ENCODE data around the gene PTPRN2.
"Not testable (repeated sequence)": the region's sequence is repeated elsewhere in the genome, so short reads cannot be mapped to it uniquely, and the experiment has no call there.

PTPRN2 gene

GRCh38 chr7:157928808-157929425, 658.7 kb downstream of the PTPRN2 start:
- no peak for DNase-seq

GRCh38 chr7:157928171-157928794, 659.3 kb downstream of the PTPRN2 start:
- DNase-seq, result no peak

- no peak for DNase-seq
These were observed 660.2 kb downstream of the PTPRN2 start for GRCh38 chr7:157927313-157927925.

DNA sequence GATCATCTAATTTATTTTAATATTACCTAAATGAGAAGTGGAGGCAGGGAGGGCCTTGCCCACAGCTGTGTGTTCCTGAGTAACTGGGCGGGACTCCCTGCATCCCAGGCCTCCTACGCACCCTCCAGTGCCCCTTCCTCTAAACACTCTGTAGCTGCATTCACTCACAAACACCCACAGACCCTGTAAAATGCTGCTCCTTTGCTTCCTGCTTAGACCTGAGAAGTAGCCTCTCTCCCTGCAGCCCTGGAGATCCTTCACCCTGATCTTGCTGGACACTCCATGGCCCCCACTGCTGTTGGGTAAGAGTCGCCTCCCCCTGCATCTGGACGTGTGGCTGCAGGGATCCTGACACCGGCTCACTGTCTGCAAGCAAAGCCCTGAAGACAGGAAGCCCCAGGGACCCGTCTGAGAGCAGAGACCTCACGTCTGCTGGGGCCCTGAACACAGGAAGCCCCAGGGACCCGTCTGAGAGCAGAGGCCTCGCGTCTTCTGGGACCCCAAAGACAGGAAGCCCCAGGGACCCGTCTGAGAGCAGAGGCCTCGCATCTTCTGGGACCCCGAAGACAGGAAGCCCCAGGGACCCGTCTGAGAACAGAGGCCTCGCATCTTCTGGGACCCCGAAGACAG, 661.0 kb downstream of the PTPRN2 start:
- DNase-seq, result no peak

DNA sequence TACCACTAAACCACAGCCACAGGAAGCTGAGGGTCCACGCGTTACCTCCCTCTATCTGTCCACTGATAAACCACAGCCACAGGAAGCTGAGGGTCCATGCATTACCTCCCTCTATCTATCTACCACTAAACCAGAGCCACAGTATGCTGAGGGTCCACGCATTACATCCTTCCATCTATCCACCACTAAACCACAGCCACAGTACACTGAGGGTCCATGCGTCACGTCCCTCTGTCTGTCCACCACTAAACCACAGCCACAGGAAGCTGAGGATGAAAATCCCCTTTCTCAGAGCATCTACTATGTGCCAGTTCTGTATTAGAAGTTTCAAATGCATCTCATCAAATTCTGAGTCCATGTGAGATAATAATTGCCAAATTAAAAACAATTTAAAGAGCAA, 661.5 kb downstream of the PTPRN2 start:
- no peak for DNase-seq

DNA sequence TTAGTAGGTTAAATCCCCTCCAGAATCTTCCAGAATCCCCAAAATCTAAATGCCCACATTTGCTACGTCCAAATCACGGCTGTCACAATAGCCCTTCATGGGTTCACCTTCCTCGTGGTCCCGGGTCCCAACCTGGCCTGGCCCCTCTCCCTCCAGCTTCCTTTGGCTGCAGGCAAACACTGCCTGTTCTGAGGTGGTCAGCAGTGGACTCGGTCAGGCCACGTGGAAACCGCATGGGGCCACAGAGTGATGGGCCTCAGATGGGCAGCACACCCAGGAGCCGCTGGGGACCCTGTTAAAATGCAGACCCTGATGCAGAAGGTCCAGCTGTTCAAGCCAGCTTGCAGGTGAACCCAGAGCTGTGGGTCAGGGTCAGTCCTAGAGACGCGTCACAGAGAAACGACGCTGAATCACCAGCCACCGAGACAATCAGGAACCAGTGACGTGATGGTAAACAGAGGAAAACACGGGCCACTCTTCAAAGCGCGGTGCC, 662.2 kb downstream of the PTPRN2 start:
- no peak for DNase-seq

GRCh38 chr7:157923903-157924630, 663.6 kb downstream of the PTPRN2 start:
- DNase-seq, result no peak

GRCh38 chr7:157922576-157922975, 665.0 kb downstream of the PTPRN2 start:
- no peak for DNase-seq

DNA sequence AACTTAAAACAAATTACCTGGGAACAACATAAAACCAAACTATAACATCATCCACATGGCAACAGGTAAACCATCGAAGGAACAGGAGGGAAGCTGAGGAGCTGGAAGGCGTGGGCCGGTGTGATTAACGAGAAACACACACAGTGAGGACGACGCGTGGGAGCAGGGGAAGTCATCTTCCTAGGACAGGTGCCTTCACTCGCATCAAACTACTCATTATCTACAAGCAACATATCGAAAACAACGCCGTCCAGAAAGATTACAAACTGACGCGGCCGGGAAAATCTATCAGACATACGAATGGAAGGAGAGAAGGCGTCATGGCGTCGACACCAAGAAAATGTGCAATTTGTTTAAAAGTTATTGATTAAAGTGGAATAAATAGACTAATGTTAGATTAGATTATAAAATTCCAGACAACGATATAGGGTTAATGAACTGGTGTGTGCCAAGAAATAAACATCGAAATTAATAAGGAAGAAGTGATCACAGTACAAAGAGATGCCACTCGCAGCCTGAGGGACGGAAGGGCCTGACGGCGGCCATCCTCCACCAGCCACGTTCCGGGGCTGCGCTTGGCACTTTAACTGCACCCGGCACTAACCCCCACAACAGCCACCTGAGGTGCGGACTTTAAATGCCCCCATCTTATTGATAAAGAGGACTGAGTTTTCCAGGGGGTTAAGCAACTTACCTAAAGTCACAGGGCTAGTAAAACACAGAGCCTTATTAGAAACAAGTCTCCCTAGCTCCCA, 669.1 kb downstream of the PTPRN2 start:
- no peak for DNase-seq

DNA sequence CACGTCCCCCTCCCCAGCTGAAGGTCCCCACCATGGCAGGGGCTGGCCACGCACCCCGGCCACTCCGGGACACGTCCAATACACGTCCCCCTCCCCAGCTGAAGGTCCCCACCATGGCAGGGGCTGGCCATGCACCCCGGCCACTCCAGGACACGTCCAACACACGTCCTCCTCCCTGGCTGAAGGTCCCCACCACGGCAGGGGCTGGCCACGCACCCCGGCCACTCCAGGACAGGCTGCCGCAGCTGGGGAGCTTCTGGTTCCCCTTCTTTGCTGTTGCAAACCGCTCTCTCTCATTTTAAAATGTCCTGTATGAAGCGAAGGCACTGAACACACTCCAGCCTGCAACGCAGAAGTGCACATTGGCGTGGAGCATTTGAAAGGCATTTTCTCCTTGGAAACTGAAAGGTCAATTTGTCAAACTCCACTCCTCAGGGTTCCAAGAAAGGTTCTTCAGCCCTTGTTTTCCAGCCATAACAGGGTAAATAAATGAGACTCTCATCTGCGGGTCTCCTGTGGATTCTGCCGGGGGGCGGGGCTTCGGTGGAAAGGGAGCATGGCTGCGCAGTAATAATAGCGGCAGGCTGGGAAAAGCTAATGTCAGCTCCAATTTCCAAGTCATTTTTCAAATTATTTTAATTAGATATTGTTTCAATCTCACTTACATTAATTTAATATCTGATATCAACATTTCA, 670.5 kb downstream of the PTPRN2 start:
- no peak for DNase-seq

DNA sequence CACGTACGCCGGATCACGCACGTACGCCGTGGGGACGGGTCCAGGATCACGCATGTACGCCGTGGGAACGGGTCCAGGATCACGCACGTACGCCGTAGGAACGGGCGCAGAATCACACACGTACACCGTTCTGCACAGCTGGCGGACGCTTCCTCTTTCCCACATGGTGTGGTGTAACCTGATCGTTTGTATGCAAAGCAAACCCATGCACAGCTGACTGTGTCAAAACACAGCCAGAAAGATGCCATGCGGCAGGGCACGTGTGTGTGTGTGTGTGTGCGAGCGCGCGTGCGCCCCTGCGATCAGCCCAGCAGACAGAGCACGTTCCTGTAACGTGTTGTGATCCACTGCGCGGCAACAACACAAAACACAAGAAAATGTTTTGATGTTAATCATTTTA, 677.2 kb downstream of the PTPRN2 start:
- DNase-seq, result peak; percentile 91

DNA sequence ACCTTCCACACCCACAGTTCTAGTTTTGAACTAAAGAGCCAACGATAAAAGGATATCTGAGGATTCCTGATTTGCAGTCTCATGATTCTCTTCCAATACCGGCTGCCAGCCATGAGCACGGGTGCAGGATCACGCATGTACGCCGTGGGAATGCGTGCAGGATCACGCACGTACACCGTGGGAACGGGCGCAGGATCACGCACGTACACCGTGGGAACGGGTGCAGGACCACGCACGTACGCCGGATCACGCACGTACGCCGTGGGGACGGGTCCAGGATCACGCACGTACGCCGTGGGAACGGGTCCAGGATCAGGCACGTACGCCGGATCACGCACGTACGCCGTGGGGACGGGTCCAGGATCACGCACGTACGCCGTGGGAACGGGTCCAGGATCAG, 677.6 kb downstream of the PTPRN2 start:
- not testable (repeated sequence) for DNase-seq

DNA sequence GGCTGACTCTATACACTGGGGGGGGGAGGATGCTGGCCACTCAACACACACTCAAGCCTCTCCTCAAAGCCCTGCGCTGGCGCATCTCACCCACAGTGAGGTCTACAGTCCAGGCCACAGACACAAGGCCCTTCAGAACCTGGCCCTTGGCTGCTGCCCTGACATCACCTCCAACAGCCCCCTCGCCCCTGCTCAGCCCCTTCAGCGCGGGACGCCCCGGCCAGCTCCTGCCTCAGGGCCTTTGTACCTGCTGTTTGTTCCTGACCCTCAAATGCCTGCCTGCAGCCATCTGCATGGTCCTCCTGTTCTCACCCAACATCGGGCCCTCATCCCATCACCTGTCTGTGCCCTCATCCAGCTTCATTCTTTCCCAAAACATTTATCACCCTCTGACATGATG, 678.3 kb downstream of the PTPRN2 start:
- no peak for DNase-seq

DNA sequence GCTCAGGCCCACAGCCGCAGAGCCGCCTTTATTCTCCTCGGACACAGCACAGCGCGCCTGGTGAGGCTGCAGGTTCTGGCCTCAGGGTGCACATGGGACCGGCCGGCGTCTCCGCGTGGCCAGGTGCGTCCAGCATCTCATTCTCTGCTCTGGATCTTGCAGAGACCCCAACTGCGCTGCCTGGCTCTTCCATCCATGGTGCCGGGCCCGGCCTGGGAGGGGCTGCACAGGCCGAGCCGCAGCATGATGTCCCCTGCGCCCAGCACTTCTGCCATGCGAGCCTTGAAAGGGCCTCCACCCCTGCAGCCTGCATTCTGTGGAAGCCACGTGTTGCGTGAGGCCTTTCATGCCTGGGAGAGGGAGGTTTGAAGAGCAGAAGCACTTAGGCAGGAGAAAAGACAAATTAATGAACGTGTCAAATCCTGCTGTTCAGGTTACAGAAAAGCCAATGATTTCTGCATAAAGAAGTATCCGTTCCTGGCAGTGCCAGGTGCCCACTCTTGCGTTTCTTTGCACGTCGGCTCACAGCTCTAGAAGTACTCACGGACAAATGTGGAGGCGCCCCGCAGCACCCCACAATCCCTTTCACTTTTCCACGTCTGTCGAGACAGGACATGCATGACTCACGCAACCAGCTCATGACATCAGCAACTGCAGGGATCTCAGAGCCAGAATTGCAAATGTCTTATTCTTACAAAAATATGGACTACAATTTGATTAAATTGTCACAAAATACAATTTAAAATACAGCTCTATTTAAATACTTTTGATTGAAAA, 679.4 kb downstream of the PTPRN2 start:
- DNase-seq, result no peak

DNA sequence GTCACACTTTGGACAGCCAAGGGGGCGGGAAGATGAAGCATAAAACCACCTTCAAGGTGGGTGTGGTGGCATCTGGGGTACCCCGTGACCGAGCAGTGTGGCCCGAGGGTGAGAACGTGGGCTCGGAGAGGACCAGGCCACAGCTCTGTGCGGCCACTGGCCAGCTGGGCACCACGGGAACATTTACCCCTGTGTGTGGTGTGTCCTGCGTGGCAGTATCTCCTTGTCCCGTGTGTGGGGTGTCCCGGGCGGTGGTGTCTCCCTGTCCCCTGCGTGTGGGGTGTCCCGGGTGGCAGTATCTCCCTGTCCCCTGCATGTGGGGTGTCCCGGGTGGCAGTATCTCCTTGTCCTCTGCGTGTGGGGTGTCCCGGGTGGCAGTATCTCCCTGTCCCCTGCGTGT, 680.5 kb downstream of the PTPRN2 start:
- DNase-seq, result no peak

DNA sequence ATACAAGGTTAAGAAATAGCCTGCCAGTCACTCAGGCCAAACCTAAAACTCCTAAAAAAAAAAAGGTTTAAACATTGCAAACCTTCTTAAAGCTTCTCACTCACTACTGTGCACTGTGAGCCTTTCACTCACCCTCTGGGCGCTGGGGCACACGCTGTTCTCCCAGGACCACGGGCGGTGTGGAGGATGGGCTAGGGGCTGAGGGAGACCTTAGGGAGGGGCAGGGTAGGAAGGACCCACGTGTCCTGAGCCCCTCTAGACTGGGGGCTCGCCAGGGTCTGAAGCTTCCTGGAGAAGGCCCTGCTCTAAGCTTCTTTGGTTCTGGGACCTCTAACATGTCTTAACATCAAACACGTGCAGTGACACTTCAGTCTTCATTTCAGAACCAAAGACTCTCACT, 681.0 kb downstream of the PTPRN2 start:
- no peak for DNase-seq

DNA sequence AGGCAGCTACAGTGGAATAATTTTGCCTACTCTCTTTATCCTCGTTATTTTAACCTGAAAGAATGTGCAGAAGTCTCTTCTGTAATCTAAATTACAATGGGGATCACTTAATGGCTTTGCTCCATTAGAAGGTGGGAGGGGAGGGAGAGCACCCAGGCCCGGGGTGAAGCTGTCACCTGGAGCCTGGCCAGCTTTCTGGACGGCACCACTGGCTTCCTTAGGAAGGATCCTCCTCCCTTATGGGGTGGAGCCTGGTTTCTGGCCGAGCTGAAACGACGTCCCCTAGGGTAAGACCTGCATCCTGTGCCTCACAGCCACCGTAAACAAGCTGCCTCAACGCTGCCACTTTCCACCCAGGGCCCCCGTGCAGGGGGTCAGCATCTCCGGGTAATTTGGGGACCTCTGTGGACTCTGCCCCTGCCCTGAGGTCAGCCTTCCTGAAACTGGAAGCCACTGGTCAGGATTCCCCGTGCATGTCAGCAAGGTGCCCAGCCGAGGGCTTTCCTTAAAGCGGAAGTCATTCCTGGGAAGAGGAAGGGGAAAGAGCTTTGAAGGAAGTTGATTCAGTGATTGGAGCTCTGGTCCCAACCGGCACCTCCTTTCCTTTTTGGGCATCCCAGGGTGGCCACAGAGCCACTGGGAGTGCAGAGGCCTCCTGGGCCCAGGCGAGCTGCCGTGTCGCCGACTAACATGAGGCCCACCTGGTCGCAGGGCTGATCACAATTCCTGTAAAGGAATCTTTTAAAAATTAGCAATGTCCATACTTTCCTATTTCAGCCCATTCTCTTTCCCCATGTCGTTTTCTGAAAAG, 681.8 kb downstream of the PTPRN2 start:
- no peak for DNase-seq

GRCh38 chr7:157904866-157905570, 682.6 kb downstream of the PTPRN2 start:
- no peak for DNase-seq

- no peak for DNase-seq
These were observed 683.3 kb downstream of the PTPRN2 start for GRCh38 chr7:157904211-157904865.

Data from NCI-H510A (cell line).